HG03064 (cell line): ENCODE data around the gene TBC1D14.

Source experiments
- ATAC-seq: cut with Tn5 transposase; IDR thresholded peaks from one replicate; pipeline ENCODE4 v1.9.1; 2021; ENCODE audit warnings: low read depth; ENCODE audit not compliant: unreplicated experiment

The TBC1D14 gene

DNA sequence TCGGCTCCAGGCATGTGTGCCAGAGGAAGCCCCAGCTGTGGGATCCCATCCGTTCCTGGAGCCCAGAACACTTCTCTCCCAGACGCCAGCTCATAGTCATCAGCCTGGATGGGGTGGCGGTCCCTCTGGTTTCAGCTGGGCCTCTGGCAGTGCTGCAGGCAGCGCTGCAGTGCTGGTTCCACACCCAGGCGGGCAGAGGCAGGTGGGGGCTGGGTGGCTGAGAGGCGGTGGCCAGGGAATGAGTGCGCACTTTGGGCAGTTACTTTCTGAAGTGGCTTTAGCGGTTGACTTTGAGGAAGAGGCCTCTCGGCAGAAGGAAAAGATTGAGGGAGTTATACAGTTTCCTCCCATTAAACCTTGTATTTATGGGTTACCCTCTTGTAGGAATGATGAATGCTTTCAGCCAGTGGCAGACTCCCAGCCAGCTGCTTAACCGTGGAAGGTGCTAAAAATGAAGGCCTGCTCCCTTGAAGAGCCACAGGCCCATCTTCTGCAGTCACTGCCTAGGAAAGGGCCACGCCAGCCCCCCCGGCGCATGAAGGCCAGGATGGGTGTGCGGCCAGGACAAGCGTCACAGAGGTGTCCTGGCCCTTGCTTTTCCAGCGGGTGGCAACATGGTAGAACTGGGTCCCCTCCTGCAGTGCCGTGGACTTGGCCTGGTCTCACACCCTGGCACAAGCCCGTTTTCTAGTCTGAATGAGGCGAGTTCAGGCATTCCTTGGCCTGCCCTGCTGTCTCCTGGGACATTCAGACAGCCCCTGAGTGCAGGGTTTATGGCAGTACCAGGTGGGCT, 143.5 kb downstream of the TBC1D14 start:
- no peak for ATAC-seq

- ATAC-seq: no peak
These were observed 144.7 kb downstream of the TBC1D14 start for GRCh38 chr4:7054106-7054880.

GRCh38 chr4:7055111-7055989, 145.7 kb downstream of the TBC1D14 start:
- ATAC-seq: no peak

- no peak for ATAC-seq
These were observed 146.3 kb downstream of the TBC1D14 start for GRCh38 chr4:7055990-7056325.

GRCh38 chr4:7058792-7059191, 149.2 kb downstream of the TBC1D14 start:
- ATAC-seq: no peak

DNA sequence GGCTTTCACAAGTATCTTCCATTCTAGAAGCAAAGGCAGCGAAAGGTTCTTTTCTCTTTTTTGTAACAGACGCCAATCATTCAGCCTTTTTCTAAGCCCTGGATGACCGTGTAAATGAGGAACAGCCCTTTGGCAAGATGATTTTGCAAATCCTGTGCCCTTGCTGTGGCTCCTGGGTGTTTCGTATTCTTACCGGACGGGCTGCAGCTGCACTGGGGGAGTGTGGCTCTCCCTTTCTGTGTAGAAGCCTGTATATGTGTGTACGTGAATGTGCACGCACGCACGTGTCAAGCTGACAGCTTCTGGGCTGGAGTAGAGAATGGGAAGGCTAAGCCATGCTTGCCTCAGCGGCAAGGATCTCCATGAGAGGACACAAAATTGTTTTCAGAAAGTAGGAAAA, 150.0 kb downstream of the TBC1D14 start:
- no peak for ATAC-seq

DNA sequence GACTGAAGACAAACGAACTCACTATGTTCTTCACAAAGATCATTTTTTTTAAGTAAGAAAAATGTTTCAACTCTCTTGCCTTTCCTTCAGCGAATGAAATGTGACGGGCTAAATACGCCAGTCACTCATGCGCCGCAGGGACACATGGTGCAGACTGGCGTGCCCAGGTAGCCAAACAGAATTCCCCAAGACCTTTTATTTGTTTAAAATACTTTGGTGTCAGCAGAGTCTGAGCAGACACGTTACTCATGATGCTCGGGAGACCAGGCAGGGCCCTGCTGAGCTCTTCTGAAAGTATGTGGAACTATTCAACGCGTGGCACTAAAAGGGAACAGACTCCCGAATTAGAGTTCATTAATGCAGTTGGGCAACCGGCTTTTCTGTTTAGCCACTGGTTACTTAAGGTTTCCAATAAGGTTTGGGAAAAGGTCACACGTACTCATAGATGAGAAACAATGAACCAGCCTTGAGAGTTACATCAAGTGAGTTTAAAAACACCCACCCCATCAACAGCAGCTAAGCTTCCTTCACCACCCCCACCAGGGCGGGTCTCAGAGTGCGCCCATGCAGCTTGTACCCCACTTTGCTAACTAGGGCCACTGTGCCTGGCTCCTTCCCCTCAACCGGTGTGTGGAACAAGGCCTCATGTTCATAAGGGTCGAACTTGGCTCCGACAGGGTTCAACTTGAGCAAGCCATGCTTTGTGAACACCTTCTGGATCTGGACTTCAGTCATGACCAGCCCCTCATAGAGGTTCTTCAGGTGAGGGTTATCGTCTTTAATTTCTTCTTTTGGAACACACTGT, 150.9 kb downstream of the TBC1D14 start:
- ATAC-seq: no peak

GRCh38 chr4:7061815-7062214, 152.2 kb downstream of the TBC1D14 start:
- no peak for ATAC-seq

DNA sequence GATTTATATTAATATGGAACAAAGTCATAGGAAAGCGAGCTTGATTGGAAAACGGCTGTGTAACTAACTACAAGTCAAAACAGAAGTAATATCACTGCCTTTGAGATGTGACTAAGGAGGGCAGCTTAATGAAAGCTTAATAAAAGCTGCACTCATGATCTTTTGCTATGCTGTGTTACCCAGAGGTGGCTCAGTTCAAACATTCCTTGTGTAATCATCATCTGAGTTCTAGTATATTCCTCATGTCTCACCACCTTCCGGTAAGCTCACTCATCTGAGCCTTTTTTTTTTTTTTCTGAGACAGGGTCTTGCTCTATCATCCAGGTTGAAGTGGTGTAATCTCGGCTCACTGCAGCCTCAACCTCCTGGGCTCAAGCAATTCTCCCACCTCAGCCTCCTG, 153.2 kb downstream of the TBC1D14 start:
- no peak for ATAC-seq

- ATAC-seq: no peak
These were observed 153.7 kb downstream of the TBC1D14 start for GRCh38 chr4:7063362-7063761.

DNA sequence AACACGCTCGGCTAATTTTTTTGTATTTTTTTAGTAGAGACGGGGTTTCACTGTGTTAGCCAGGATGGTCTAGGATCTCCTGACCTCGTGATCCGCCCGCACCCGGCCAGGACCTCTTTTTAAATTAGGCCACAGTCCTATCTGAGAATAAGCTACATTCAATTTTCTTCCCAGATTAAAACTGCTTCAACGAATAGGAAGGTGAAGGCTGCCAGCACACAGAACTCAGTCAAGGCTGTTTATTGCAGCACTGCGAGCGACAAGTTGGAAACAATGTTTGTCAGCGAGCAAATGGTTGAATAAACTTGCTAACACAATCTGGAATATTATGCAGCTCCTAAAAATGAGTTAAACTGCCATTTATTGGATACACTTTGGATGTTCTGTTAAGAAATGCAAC, 156.4 kb downstream of the TBC1D14 start:
- ATAC-seq: no peak

DNA sequence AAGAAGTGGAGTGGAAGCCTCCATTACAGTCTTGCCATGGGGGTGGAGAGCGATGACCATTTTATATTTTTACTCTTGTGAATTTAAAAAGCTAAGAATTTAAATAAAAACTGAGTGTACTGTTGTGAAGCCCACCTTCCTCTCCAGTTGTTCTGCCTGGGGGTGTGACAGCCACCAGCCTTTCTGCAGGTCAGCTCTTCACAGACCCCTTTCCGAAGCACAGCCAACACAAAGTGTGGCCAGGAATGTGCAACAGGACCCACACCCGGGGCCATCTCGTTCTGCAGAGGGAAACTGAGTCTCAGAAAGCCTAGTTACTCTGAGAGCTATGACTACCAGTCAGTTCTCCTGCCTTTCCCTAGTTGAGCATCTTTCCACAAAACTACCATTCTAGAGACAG, 156.9 kb downstream of the TBC1D14 start:
- ATAC-seq: no peak

DNA sequence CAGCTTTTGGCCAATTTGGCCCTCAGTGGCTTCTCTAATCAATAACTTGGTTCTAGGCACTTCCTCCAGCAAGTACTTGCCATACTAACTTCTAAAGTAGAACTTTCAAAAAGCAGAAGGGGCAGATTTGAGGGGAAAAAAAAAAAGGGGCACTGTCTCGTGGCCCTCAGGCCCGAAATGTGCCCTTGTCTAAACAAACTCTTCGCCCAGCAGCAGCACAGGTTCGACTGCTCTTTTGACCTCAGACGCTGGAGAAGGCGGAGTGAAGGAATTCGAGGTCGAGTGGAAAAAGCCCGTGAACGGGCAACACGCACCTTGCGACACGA, 157.5 kb downstream of the TBC1D14 start:
- no peak for ATAC-seq

DNA sequence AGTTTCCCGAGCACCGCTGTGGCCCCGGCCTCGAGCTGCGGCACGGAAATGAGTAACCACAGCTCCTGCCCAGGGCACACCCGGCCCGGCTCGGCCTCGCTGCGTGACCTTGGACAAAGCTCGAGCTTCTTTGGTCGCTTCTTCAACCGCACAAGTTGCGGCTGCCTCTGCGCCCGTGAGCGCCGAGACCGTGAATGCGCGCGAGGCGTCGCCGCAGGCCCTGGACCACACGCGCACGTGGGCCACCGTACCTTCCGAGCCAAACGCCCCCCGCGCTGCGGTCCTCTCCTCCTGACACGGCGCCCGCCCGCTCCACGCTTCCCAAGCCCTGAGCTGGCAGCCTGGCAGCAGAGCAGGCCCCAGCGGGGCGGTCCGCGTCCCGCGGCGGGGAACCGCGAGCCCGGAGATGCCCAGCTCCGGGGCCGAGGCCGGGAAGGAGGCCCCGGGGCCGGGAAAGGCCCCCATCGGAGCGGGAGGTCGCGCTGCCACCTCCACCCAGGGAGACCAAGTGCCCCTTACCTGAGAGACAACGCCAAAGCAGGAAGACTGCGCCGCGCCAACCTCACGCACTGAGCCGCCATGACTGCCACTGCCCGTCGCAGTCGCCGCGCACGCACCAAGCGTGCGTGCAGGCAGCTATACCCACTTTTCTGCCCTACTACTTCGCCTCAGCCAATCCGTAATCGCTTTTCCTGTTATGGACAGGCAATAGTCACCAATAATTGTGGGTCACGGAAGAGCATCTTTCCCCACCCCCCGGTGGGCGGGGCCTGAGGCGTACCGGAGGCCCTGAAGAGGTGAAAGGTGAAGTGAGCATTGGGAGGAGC, 158.0 kb downstream of the TBC1D14 start, which contains the start of gene GRPEL1:
Gene GRPEL1 (minus strand): TSS at position 613 of the 827 bp plus-strand sequence. CDS start 32 bp downstream, at position 581.
- ATAC-seq: peak; percentile 85

DNA sequence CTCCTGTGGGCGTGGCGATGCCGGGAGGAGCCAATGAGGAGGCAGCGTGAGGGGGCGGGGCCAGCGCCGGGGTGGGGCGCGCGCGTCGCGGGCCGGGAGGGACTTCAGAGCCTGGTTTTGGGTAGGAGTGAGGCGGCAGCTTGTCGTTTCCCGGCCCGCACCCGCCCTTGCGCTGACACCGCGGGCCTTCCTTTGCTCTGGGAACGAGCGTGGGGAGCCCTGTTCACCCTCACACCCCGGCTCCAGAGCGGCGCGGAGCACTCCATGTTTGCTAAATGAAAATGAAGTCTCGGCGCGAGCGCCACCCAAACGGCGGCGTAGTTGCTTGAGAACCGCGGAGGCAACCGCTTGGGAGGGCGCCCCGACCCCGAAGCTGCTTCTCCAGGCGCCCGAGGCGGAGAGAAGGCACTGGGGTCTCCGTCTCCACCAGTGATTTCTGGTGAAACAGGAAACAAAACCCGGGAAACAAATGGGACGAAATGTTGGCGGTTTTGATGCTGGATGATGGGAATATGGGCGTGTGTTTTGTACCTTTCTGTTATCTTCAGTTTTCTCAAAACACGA, 158.7 kb downstream of the TBC1D14 start:
- ATAC-seq: peak; percentile 30

GRCh38 chr4:7068883-7069282, 159.3 kb downstream of the TBC1D14 start:
- no peak for ATAC-seq

DNA sequence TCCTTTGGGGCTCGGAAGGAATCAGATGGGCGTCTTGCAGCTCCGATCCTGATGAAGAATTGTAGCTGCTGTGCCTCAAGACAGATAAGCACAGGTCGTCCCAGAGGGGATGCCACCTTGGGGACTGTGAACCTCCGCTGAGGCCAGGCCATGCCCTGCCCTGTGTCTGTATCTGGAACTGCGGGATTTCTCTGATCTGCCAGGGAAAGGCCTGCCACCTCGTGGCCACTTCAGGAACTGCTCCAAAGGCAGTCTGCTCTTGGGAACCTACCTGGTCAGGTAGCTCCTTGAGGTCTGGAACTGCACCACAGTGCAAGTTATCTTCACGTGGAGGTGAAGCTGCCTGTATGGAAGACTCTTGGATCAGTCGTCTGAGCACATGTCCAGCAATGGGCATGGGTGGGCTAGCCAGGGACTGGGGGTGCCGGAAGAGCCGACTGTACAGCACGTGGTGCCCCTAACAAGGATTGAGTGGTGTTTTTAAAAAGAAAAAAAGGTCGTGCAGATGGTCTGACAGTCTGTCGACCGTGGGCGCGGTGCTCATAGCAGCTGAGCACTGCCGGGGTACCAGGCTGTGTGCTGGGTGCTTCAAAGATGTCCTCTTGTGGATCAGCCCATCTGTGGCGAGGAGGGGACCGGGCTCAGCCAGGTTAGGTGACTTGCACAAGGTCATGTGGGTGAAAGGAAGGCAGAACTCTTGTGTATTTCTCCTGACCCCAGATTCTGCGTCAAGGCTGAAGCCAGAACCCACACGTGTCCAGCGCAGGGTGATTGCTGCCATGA, 161.3 kb downstream of the TBC1D14 start:
- ATAC-seq: no peak

DNA sequence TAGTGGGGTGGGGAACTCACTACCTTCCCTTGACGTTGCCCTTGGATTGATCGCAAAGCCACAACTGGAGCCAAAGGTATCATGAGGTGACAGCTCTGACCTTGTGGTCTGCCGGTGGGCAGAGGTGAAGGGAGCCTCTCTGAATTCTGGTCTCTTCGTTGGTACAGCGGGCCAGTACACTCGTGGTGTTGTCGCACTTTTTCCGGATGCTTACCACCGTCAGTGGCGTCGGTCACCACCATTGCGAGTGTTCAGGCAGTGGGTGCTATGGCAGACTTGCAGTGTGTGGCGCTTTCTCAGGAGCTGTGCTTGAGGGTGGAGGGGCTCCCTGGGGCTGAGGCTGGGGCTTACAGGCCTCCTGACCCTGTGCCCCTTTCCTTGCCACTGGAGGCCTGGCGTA, 163.4 kb downstream of the TBC1D14 start:
- ATAC-seq: no peak
